ENCODE measurements around the gene INTS15. TPM values are rescaled to one million over a fixed set of nuclear protein-coding genes. Genes with fewer than 3 reads are reported as not detected.

The INTS15 gene
- 8.9 and 13.5 TPM in 2 replicates for total RNA-seq

DNA sequence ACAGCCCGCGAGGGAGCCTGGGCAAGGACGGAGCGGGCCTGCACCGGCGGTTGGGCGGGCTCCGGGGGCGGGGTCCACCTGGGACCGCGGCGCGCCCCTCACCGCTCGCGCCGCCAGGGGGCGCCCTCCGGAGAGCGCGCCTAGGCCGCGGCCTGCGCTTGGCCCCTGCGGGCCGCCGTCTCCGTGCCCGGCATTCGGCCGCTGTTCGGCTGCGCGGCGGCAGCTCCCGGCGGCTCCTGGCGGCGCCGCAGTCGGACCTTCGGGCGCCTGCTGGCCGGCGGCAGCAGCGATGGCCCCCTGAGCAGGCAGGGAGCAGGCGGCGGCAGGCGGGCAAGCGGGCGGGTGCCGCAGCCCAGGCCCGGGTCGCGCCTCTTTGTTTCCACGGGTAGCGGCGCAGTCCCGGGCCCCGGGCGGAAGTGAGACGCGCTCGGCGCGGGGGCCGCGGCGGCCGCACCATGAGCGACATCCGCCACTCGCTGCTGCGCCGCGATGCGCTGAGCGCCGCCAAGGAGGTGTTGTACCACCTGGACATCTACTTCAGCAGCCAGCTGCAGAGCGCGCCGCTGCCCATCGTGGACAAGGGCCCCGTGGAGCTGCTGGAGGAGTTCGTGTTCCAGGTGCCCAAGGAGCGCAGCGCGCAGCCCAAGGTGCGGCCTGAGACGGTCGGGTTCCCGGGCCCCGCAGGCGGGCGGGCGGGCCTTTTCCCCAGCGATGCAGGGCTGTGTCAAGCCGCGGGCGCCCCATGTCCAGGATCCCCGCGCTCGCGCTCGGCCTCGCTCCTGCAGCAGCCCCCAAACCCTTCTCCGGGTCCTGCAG, at the start of gene INTS15:
Gene INTS15, plus strand, starts transcription at position 193 of the 816 bp plus-strand sequence. Its CDS starts 263 bp downstream, at position 456.

DNA sequence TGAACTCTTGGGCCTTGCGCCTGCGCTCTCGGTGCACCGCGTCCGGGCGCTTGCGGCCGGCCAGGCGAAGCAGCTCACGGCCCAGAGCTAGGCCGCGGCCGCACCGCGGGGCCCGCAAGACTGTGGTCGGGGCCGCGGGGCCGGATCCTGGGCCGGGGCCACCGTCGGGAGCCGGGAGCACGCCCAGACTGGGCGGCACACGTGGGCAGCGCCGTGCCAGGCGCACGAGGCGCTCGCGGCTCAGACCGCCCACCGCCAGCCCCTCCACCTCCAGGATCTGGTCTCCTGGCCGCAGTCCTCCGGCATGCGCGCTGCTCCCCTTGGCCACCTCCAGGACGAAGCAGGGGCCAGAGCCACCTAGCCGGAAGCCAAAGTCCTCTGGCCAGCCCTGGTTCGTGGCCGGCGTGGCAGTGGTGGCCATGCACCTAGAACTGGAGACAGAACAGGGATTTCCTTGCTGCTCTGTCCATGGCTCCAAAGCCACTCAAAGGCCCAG, 38.8 kb upstream of the INTS15 start, which contains the start of gene GRID2IP:
Gene GRID2IP, minus strand, starts transcription at position 446 of the 496 bp plus-strand sequence. Its CDS starts 25 bp downstream, at position 421.

DNA sequence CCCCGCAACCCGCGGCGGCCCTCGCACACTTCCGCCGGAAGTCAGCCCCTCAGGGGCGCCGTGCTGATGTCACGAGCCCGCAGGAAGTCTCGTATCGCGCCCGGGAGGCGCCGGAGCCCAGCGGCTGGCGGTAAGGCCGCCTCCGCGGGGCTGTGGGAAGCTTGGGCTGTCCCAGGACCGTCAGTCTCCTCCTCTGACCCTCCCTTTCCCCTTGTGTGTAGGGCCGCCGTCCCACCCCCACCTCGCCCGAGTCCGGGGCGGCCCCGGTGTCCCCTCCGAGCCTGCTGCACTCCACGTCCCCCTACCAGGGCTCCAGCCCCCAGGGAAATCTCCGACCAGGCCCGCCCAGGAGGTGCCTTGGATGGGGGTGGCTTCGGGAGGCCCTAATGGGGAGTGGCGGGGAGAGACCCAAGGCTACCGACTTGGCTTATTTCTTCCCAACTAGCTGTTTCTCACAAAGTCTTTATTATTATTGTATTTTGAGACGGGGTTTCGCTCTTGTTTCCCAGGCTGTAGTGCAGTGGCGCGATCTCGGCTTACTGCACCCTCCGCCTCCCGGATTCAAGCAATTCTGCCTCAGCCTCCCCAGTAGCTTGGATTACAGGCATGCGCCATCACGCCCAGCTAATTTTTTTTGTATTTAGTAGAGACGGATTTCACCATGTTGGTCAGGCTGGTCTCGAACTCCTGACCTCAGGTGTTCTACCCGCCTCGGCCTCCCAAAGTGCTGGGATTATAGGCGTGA, 12.3 kb upstream of the INTS15 start, which contains the start of gene ZDHHC4:
Gene ZDHHC4, plus strand, starts transcription at position 86 of the 745 bp plus-strand sequence. CDS start 3,108 bp downstream, outside the sequence.

GRCh38 chr7:6614953-6615722, 25.3 kb downstream of the INTS15 start, which contains the start of gene ZNF853:
TSS of gene ZNF853 (plus strand) at chr7:6615610. CDS start at chr7:6616175, 565 bp downstream.

GRCh38 chr7:6636741-6637543, 47.1 kb downstream of the INTS15 start, which contains the start of gene ZNF316:
TSS of gene ZNF316 (plus strand) at chr7:6637318. CDS start at chr7:6642410, 5,092 bp downstream.

Other genes with a start within 250 kb of the INTS15 start
- 10.0 and 19.3 TPM in 2 replicates for gene FAM220A, start 241.1 kb upstream of the INTS15 start, total RNA-seq
- 52.7 and 60.7 TPM in 2 replicates for gene RAC1, start 215.5 kb upstream of the INTS15 start, total RNA-seq
- gene DAGLB, start 142.1 kb upstream of the INTS15 start, total RNA-seq = 17.5 and 21.0 TPM in 2 replicates
- gene KDELR2, start 105.9 kb upstream of the INTS15 start, total RNA-seq = 110 and 135 TPM in 2 replicates
- under 0.01 and 0.09 TPM in 2 replicates for gene GRID2IP, start 38.6 kb upstream of the INTS15 start, total RNA-seq
- gene ZDHHC4, start 12.6 kb upstream of the INTS15 start, total RNA-seq = 31.4 and 38.1 TPM in 2 replicates
- gene ZNF853, start 25.6 kb downstream of the INTS15 start, total RNA-seq = 1.6 and 5.2 TPM in 2 replicates
- 14.6 and 15.8 TPM in 2 replicates for gene ZNF316, start 47.3 kb downstream of the INTS15 start, total RNA-seq
- 19.0 and 32.1 TPM in 2 replicates for gene ZNF12, start 116.9 kb downstream of the INTS15 start, total RNA-seq
- gene RSPH10B2, start 164.1 kb downstream of the INTS15 start, total RNA-seq = 2.0 and 2.1 TPM in 2 replicates
- gene CCZ1B, start 236.3 kb downstream of the INTS15 start, total RNA-seq = 60.1 and 63.6 TPM in 2 replicates

All from dermis lymphatic vessel endothelial cell (primary cell).